Measurements from ENCODE around the gene MST1.

MST1 gene

GRCh38 chr3:49663831-49664230 is 25.4 kb downstream of the MST1 start:
- DNase-seq (ENCODE audit: extremely low spot score), result no peak
- ChIA-PET POLR2A (no interaction called here), CTCF (interaction anchor here (0.7 to 4.1 kb wide), 3 partner anchors 8 to 124 kb away, joined by 3 to 27 read pairs (median 13); no protein-coding TSS in a partner anchor)
- TF ChIP-seq, protein P1, sequence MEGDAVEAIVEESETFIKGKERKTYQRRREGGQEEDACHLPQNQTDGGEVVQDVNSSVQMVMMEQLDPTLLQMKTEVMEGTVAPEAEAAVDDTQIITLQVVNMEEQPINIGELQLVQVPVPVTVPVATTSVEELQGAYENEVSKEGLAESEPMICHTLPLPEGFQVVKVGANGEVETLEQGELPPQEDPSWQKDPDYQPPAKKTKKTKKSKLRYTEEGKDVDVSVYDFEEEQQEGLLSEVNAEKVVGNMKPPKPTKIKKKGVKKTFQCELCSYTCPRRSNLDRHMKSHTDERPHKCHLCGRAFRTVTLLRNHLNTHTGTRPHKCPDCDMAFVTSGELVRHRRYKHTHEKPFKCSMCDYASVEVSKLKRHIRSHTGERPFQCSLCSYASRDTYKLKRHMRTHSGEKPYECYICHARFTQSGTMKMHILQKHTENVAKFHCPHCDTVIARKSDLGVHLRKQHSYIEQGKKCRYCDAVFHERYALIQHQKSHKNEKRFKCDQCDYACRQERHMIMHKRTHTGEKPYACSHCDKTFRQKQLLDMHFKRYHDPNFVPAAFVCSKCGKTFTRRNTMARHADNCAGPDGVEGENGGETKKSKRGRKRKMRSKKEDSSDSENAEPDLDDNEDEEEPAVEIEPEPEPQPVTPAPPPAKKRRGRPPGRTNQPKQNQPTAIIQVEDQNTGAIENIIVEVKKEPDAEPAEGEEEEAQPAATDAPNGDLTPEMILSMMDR (IDR thresholded peaks at IDR 0.05; ENCODE audit: control extremely low read depth, extremely low read depth, low read depth, missing control alignments), result no peak

GRCh38 chr3:49662720-49663413 is 26.4 kb downstream of the MST1 start:
- ChIA-PET CTCF (interaction anchor here (1.0 to 2.0 kb wide), 3 partner anchors 9 to 123 kb away, joined by 4 to 13 read pairs (median 9); no protein-coding TSS in a partner anchor), POLR2A (no interaction called here)
- DNase-seq (ENCODE audit: extremely low spot score), result no peak
- TF ChIP-seq, protein P1 (IDR thresholded peaks at IDR 0.05; ENCODE audit: control extremely low read depth, extremely low read depth, low read depth, missing control alignments), result no peak

DNA sequence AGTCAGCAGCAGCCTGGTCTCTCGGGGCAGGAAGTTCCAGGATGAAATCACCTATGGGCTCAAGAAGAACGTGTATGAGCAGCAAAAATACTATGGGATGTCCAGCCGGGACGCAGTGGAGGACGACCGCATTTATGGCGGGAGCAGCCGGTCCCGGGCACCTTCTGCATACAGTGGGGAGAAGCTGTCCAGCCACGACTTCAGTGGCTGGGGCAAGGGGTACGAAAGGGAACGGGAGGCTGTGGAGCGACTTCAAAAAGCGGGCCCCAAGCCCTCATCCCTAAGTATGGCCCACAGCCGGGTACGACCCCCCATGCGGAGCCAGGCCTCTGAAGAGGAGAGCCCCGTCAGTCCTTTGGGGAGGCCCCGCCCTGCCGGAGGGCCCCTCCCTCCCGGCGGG is 27.3 kb downstream of the MST1 start:
- DNase-seq (ENCODE audit: extremely low spot score), result no peak
- ChIA-PET CTCF (interaction anchor here (1.3 to 2.0 kb wide), 2 partner anchors 10 to 122 kb away, joined by 9 to 13 read pairs; no protein-coding TSS in a partner anchor), POLR2A (no interaction called here)
- TF ChIP-seq, protein P1 (IDR thresholded peaks at IDR 0.05; ENCODE audit: control extremely low read depth, extremely low read depth, low read depth, missing control alignments), result no peak

DNA sequence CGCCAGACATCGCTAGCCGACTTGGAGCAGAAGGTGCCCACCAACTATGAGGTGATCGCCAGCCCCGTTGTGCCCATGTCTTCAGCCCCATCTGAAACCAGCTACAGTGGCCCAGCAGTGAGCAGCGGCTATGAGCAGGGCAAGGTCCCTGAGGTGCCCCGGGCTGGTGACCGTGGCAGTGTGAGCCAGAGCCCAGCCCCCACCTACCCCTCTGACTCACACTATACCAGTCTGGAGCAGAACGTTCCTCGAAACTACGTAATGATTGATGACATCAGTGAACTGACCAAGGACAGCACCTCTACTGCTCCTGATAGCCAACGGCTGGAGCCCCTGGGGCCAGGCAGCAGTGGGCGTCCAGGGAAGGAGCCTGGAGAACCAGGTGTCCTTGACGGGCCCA is 28.0 kb downstream of the MST1 start:
- TF ChIP-seq, protein P1 (IDR thresholded peaks at IDR 0.05; ENCODE audit: control extremely low read depth, extremely low read depth, low read depth, missing control alignments), result no peak
- DNase-seq (ENCODE audit: extremely low spot score), result no peak
- CTCF ChIA-PET, result interaction anchor here (1.6 kb wide), 1 partner anchor 10 kb away, joined by 7 read pairs; no protein-coding TSS in a partner anchor
- POLR2A ChIA-PET, result no interaction called here

DNA sequence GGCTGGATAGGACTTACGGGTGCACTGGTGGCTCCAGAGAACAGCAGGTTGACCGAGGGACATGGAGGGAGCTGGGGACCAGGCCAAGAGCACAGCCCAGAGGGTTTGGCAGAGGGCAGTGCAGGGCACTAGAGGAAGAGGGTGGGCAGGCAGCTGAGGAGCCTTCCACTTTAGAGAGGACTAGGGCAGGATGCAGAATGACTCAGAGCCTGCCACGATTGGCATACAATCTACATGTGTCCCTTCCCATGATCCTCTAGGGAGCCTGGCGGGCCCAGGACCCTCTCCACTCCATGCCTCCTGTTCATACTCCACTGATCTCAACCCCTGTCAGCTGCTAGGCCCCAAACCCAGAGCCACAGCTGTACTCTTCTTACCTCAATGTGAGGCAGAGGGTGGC is 29.5 kb downstream of the MST1 start:
- TF ChIP-seq, protein P1 (IDR thresholded peaks at IDR 0.05; ENCODE audit: control extremely low read depth, extremely low read depth, low read depth, missing control alignments), result no peak

GRCh38 chr3:49658711-49659110 is 30.6 kb downstream of the MST1 start:
- TF ChIP-seq, protein P1 (IDR thresholded peaks at IDR 0.05; ENCODE audit: control extremely low read depth, extremely low read depth, low read depth, missing control alignments), result no peak
- CTCF ChIA-PET, result interaction anchor here (1.4 kb wide), 1 partner anchor 13 kb away, joined by 3 read pairs; no protein-coding TSS in a partner anchor
- no peak for DNase-seq (ENCODE audit: extremely low spot score)
- POLR2A ChIA-PET, result no interaction called here

More for the DNA sequence above, 29.5 kb downstream of the MST1 start:
- ChIA-PET CTCF (interaction anchor here (1.2 to 1.9 kb wide), 4 partner anchors 12 to 121 kb away, joined by 3 to 7 read pairs (median 6); no protein-coding TSS in a partner anchor), POLR2A (no interaction called here)
- DNase-seq (ENCODE audit: extremely low spot score), result no peak
